GM12878 (cell line): Measurements from ENCODE around the gene PHACTR3. TPM values are rescaled to one million over a fixed set of nuclear protein-coding genes. Genes with fewer than 3 reads are reported as not detected.

Source experiments
- ATAC-seq: fragments of 200-7000 bp; cut with Tn5 transposase; 3 replicates; pipeline ENCODE4 v1.9.1; 2020; ENCODE audit warnings: mild to moderate bottlenecking, moderate library complexity
- BruUV-seq: library from RNA; stranded (reverse); fragments of 400-500 nt; replicated peaks from 2 replicates; lab custom pipeline; 2021; lab: Mats Ljungman, UMichigan
- CTCF ChIA-PET: fragments of 300-600 bp; sonication (Branson Sonifier 250); formaldehyde crosslinking; extraction: SDS; loops from one replicate; lab custom pipeline; 2021; ENCODE audit warnings: inconsistent platforms; lab: Yijun Ruan, JAX
- POLR2A ChIA-PET: fragments of 350-600 bp; formaldehyde crosslinking; extraction: SDS; loops from one replicate; lab custom pipeline; 2021; ENCODE audit warnings: inconsistent platforms; lab: Charles Lee
- RAD21 ChIA-PET: fragments of 300-600 bp; sonication (Branson Sonifier 250); formaldehyde crosslinking; loops from one replicate; lab custom pipeline; 2023; ENCODE audit warnings: antibody characterized with exemption; ENCODE audit not compliant: unreplicated experiment; lab: Charles Lee
- SMC1A ChIA-PET: fragments of 300-600 bp; sonication (Branson Sonifier 250); formaldehyde crosslinking; loops from one replicate; lab custom pipeline; 2023; ENCODE audit not compliant: unreplicated experiment, uncharacterized antibody; lab: Charles Lee
- DNase-seq: peaks from one replicate; pipeline ENCODE4 v3.0.0-alpha.2; 2011; ENCODE audit warnings: low read depth, low spot score
- FAIRE-seq: peaks from 3 replicates; lab custom pipeline; 2011; peaks lifted over from hg19 to GRCh38; lab: Jason Lieb, UNC
- H2AFZ ChIP-seq: 2 replicates; pipeline ENCODE4 v1.6.0; 2011; ENCODE audit warnings: low read depth, low read length, control low read depth; ENCODE audit not compliant: control insufficient read depth
- H3K27ac ChIP-seq: 2 replicates; pipeline ENCODE4 v1.5.1; 2011; ENCODE audit warnings: control low read depth; ENCODE audit not compliant: control insufficient read depth, insufficient read depth
- H3K27me3 ChIP-seq, 2 experiments: replicated peaks in 1 of 2; 2 replicates each; pipeline versions ENCODE4 v1.6.0 to v1.6.1; 2011; ENCODE audit warnings: low read length in 1 of 2; ENCODE audit not compliant: control insufficient read depth in 2 of 2, insufficient read depth in 2 of 2
- H3K36me3 ChIP-seq, 2 experiments: 2 replicates each; pipeline ENCODE4 v1.5.1; 2011; ENCODE audit warnings: low read length in 1 of 2; ENCODE audit not compliant: control insufficient read depth in 2 of 2, insufficient read depth in 2 of 2
- H3K4me1 ChIP-seq: 2 replicates; pipeline ENCODE4 v1.6.1; 2011; ENCODE audit warnings: mild to moderate bottlenecking, low read length, moderate library complexity, mixed read lengths; ENCODE audit not compliant: control insufficient read depth, insufficient read depth
- H3K4me2 ChIP-seq: 2 replicates; pipeline ENCODE4 v1.6.0; 2011; ENCODE audit warnings: control low read depth; ENCODE audit not compliant: control insufficient read depth, insufficient read depth
- H3K4me3 ChIP-seq: fragments of 200-600 bp; sonication (generic); 2 replicates; pipeline ENCODE4 v1.5.1; 2016
- H3K79me2 ChIP-seq: 2 replicates; pipeline ENCODE4 v1.6.0; 2011; ENCODE audit warnings: low read length; ENCODE audit not compliant: control insufficient read depth, insufficient read depth
- H3K9ac ChIP-seq: 2 replicates; pipeline ENCODE4 v1.8.0; 2011; ENCODE audit warnings: low read length, control low read depth, mixed read lengths; ENCODE audit not compliant: control insufficient read depth, insufficient read depth
- H3K9me3 ChIP-seq: replicated peaks from 3 replicates; pipeline ENCODE4 v1.5.1; 2011; ENCODE audit warnings: mild to moderate bottlenecking, low read length; ENCODE audit not compliant: control insufficient read depth, insufficient read depth
- H4K20me1 ChIP-seq: 2 replicates; pipeline ENCODE4 v1.6.0; 2011; ENCODE audit not compliant: control insufficient read depth, insufficient read depth
- ATF7 ChIP-seq: fragments of 450-650 bp; IDR thresholded peaks from 2 replicates; pipeline ENCODE4 v1.6.1; 2016; ENCODE audit warnings: low read depth, mild to moderate bottlenecking
- BCL11A ChIP-seq: IDR thresholded peaks from 2 replicates; pipeline ENCODE4 v1.6.1; 2011; ENCODE audit warnings: low read depth, low read length
- CBFB ChIP-seq: IDR thresholded peaks from 2 replicates; pipeline ENCODE4 v1.6.1; 2016; ENCODE audit warnings: antibody characterized with exemption, low read depth
- CEBPZ ChIP-seq: fragments of 150-350 bp; IDR thresholded peaks from 2 replicates; pipeline ENCODE4 v1.6.1; 2016; ENCODE audit warnings: low read depth, low read length
- EZH2 ChIP-seq: IDR thresholded peaks from 2 replicates; pipeline ENCODE4 v1.6.1; 2012; ENCODE audit warnings: low read depth, mild to moderate bottlenecking, control low read depth, inconsistent platforms, low read length, borderline replicate concordance; ENCODE audit not compliant: control insufficient read depth
- GATAD2B ChIP-seq: fragments of 450-650 bp; conservative IDR thresholded peaks from 2 replicates; pipeline ENCODE4 v1.6.1; 2017; ENCODE audit warnings: low read depth, mild to moderate bottlenecking, moderate library complexity
- HDGF ChIP-seq: fragments of 450-650 bp; IDR thresholded peaks from 2 replicates; pipeline ENCODE4 v1.6.1; 2016; ENCODE audit warnings: antibody characterized with exemption
- PKNOX1 ChIP-seq: fragments of 450-650 bp; IDR thresholded peaks from 2 replicates; pipeline ENCODE4 v1.6.1; 2016; ENCODE audit warnings: mild to moderate bottlenecking
- TCF7 ChIP-seq: IDR thresholded peaks from 2 replicates; pipeline ENCODE4 v1.6.1; 2014; ENCODE audit warnings: antibody characterized with exemption, borderline replicate concordance
- ZBTB33 ChIP-seq: fragments of 450-650 bp; IDR thresholded peaks from 2 replicates; pipeline ENCODE4 v1.6.1; 2017; ENCODE audit warnings: mild to moderate bottlenecking
- ZSCAN29 ChIP-seq: fragments of 450-650 bp; IDR thresholded peaks from 2 replicates; pipeline ENCODE4 v1.6.1; 2017; ENCODE audit warnings: mild to moderate bottlenecking, moderate library complexity
- WGBS: methylation state at CpG from one replicate; pipeline ENCODE4 v1.1.6; 2016; ENCODE audit warnings: low lambda C conversion rate; ENCODE audit not compliant: insufficient replicate concordance, insufficient coverage; ENCODE audit errors: missing lambda C conversion rate; 5-methylcytosine and 5-hydroxymethylcytosine counted together
- in situ Hi-C: fragments of 300-500 bp; cut with MboI; formaldehyde crosslinking; loops from 9 replicates; pipeline ENCODE4 v1.14.3; 2018; ENCODE audit warnings: mixed read lengths
- intact Hi-C: fragments of 100-400 bp; cut with micrococcal nuclease; formaldehyde crosslinking; loops from one replicate; pipeline ENCODE4 v1.14.2; 2022; ENCODE audit not compliant: unreplicated experiment
- polyA plus RNA-seq, 11 experiments: library from polyadenylated mRNA; depleted of rRNA in 4 of 11; unstranded in 6 of 11; stranded (reverse) in 5 of 11; fragments of >200 nt; fragmentation: Nextera tagmentation in 4 of 11; fragmentation: Illumina TruSeq in 1 of 11; extraction: Ambion mirVana in 4 of 11; extraction: Trizol in 1 of 11; gene quantifications; 1 replicate in 1 of 11; 2 replicates in 10 of 11; pipeline versions ENCODE4 v1.2.1 to v1.2.3, GENCODE V29; 2011 to 2016; ENCODE audit warnings: inconsistent platforms in 2 of 11, missing spikeins in 2 of 11, low read depth in 1 of 11
- total RNA-seq, 4 experiments: library from RNA; depleted of rRNA in 3 of 4; stranded (reverse); fragments of >200 nt in 3 of 4; fragmentation: Illumina TruSeq in 1 of 4; extraction: Trizol in 1 of 4; gene quantifications; 2 replicates each; pipeline versions ENCODE4 v1.2.1 to v1.2.3, GENCODE V29; 2013 to 2021

PHACTR3 gene
- total and polyA plus RNA-seq, 10 of the 15 experiments (the other 5 are each of a cell fraction or from before 2014, with no cell fraction given), result 0.17 to 2.7 (median 0.27) TPM; not detected in 1

- Histone ChIP-seq H3K9me3 (no peaks in the 10 kb centered on the region; the same call in 2 of the 3 replicates), H3K27me3 (no peaks in the 10 kb centered on the region), H4K20me1 (no peaks in the 10 kb centered on the region), H3K4me1 (peaks cover 4% of the 10 kb centered on the region), H3K36me3 (no peaks in the 10 kb centered on the region), H2AFZ (no peak overlapping the region), H3K27ac (no peak overlapping the region), H3K9ac (no peak overlapping the region), H3K4me2 (no peak overlapping the region), H3K79me2 (no peaks in the 10 kb centered on the region), H3K4me3 (no peak overlapping the region)
- POLR2A ChIA-PET, result no interaction called here
- no TSS peak for BruUV-seq
- 72% methylated on average over 12 of the region's 12 CpGs for WGBS
- SMC1A ChIA-PET, result no interaction called here
- RAD21 ChIA-PET, result no interaction called here
- in situ Hi-C loops, result no loop called here
- DNase-seq (no peak), FAIRE-seq (no peak), ATAC-seq (no peak)
- CTCF ChIA-PET, result no interaction called here
- intact Hi-C loops, result no loop called here
- TF ChIP-seq ZSCAN29 (no peak), PKNOX1 (no peak), BCL11A (no peak)
Measured at GRCh38 chr20:59718751-59719150, 114.4 kb downstream of the PHACTR3 start.

- H3K79me2 ChIP-seq, result no peaks in the 10 kb centered on the region
- intact Hi-C loops, result no loop called here
- FAIRE-seq (no peak), ATAC-seq (no peak), DNase-seq (no peak)
- H4K20me1 ChIP-seq, result no peaks in the 10 kb centered on the region
- ChIA-PET CTCF (no interaction called here), POLR2A (no interaction called here)
- no peaks in the 10 kb centered on the region; the same call in 2 of the 3 replicates for H3K9me3 ChIP-seq
- H3K36me3 ChIP-seq, result no peaks in the 10 kb centered on the region
- BruUV-seq, result no TSS peak
- no peak overlapping the region for H3K4me2 ChIP-seq
- no peak overlapping the region for H3K27ac ChIP-seq
- in situ Hi-C loops, result loop anchor here (5.0 kb wide), 1 partner anchor 52 kb away; no protein-coding TSS in a partner anchor
- H3K4me1 ChIP-seq, result peaks cover 4% of the 10 kb centered on the region
- WGBS, result 33% methylated on average over 10 of the region's 10 CpGs
- no peak overlapping the region for H3K4me3 ChIP-seq
- no peak for TF ChIP-seq EZH2
- TF ChIP-seq HDGF, result no peak
- no peak for TF ChIP-seq TCF7
- TF ChIP-seq CEBPZ, result no peak
- TF ChIP-seq ZBTB33, result no peak
- no peak for TF ChIP-seq ATF7
- TF ChIP-seq CBFB, result no peak
- no peak for TF ChIP-seq GATAD2B
- TF ChIP-seq, all 136 proteins: peak for 0
- no peak overlapping the region for H3K9ac ChIP-seq
- H3K27me3 ChIP-seq, result no peaks in the 10 kb centered on the region
- ChIA-PET SMC1A (no interaction called here), RAD21 (no interaction called here)
- no peak overlapping the region for H2AFZ ChIP-seq
Measured at GRCh38 chr20:59720013-59720412, 115.7 kb downstream of the PHACTR3 start.
